ENCODE measurements around the gene SSBP3.

The SSBP3 gene

GRCh38 chr1:54409156-54410142 lies 3.3 kb upstream of the SSBP3 start:
- DNase-seq (ENCODE audit: low read depth) = no peak

GRCh38 chr1:54408147-54409066 lies 2.2 kb upstream of the SSBP3 start:
- DNase-seq (ENCODE audit: low read depth) = no peak

DNA sequence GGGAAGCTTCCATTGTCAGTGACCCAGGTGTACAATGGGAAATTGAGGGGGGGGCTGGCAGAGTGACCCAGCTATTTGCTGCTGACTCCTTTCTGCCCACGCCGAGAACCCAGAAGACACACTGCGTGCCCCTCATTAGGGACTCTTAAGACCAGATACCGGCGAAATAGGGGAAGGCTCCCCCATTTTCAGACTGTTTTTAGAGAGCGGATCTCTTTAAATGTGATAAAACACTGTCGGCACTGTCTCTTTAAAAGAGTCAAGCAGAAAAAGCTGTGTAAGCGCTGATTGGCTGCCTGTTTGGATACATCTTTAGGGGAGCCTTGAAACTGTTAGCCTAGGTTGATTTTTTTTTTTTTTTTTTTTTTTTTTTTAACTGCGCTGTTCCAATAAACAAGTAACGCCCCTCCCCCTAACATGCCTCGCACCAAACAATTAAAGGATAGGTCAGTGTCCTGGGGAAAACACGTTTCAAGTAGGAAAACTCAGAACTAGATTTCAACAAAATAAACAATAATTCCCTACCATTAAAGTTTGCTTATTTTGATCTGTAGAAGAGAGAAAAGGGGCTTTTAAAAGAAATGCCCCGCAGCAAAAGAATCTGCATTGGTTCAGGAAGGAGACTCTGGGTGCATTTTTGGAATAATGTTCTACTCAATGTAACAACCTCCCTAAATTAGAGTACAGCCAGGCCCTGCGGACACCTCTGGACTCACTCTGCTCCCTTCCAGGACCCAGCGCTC lies 1.4 kb upstream of the SSBP3 start:
- DNase-seq (ENCODE audit: low read depth) = peak; percentile 58

- no peak for DNase-seq (ENCODE audit: low read depth)
These were observed 885 bp upstream of the SSBP3 start for GRCh38 chr1:54407154-54407403.

DNA sequence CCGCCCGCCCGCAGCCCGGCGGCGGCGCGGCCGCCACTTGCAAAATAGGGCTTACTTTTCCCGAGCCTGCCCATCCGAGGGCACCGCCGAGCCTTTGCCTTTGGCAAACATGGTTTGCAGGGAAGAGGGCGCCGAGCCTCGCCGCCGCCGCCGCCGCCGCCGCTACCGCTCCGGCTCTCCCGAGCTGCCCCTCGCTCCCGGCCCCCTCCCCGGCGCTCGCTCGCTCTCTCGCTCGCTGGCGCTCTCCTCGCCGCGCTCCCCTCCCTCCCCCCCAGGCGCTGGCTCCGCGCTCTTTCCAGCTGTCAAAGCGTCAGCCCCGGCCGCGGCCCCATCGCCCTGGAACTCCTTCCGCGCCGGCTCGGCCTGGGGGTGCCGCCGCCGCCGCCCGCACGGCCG lies 298 bp downstream of the SSBP3 start:
- DNase-seq (ENCODE audit: low read depth) = no peak

DNA sequence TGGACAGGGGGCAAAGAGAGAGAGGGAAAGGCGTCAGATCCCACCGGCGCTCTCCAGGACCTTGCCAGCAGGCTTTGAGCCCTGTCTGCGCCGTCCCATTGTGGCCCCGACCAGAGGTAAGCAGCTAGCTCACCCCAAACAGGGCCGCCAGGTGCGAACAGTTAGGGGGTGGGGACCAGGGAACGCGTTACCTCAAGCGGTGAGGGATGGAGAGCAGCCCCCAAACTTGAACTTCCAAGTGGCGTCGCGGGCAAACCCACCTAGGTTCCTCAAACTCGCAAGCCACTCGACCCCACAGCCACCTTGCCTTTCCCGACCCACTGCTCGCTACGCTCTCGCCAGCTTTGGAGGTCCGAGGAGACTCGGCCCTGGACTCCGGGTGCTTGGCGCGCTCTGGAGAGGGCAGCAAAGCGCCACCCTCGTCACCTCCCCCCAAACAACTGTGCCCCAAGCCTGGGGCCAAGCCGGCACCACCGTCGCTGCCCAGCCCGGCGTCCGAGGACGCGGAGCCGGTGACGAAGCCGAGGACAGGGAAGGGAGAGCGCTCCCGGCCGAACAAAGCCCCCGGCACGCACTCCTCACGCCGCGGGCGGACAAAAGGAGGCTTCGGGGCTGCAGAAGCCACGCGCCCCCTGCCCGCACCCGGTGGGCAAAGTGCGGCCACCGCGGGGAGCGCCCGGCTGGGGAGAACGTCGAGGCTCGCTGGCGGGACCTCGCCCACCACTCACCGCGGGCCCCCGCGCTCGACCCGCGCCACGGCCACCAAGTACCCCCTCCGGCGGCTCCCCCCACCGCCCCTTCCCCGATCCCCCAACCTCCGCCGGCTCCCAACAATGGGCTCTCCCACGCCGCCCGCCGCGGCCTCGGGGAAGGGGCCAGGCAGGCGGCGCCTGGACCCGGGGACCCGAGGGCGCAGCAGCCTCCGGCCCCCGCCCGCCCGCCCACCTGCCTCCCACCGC lies 976 bp downstream of the SSBP3 start:
- no peak for DNase-seq (ENCODE audit: low read depth)

- no peak for DNase-seq (ENCODE audit: low read depth)
These were observed 1.9 kb downstream of the SSBP3 start for GRCh38 chr1:54404263-54404662.

DNA sequence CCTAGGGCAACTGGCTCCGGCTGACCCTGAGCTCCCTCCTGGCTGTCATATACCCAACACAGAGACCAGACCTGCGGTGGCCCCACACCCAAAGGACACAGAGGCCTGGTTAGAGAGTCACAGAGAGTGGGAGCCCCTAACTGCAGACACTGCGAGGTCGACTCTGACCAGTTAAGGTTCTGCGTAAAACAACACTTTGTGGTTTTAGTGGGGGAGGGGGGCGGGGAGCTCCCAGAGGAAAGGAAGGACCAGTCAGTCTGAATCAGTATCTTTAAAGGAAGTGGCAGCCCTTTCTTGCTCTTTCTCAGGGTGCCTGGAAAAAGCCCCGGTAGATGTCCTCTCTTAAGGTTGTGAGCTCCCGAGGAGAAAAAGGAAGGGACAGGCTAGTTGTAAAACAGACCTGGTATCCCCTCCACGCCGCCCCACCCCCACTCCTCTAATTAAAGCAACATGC lies 2.4 kb downstream of the SSBP3 start:
- DNase-seq (ENCODE audit: low read depth) = no peak

- DNase-seq (ENCODE audit: low read depth) = no peak
These were observed 2.8 kb downstream of the SSBP3 start for GRCh38 chr1:54403405-54403804.

DNA sequence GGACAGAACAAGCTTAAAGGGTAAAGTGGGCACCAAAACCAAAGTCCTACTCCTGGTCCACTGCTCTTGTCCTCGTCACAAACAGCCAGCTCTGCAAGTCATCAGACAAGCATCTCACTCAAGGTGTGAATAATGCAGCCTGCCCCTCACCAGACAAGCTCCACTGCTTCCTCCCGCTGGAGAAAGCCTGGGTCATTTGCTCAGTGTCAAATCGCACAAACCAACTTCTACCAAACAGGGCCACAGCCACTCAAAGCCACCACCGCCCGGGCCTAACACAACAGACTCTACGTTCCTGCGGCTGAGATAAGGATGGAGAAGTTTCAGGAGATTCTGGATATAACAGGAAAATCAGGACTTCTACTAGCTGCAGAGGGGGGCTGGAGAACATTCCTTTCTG lies 3.3 kb downstream of the SSBP3 start:
- no peak for DNase-seq (ENCODE audit: low read depth)

GRCh38 chr1:54401799-54402198 lies 4.4 kb downstream of the SSBP3 start:
- DNase-seq (ENCODE audit: low read depth) = no peak

GRCh38 chr1:54400329-54400728 lies 5.9 kb downstream of the SSBP3 start:
- DNase-seq (ENCODE audit: low read depth) = no peak

- no peak for DNase-seq (ENCODE audit: low read depth)
These were observed 6.4 kb downstream of the SSBP3 start for GRCh38 chr1:54399765-54400164.

- no peak for DNase-seq (ENCODE audit: low read depth)
These were observed 7.1 kb downstream of the SSBP3 start for GRCh38 chr1:54398963-54399528.

GRCh38 chr1:54397980-54398379 lies 8.2 kb downstream of the SSBP3 start:
- no peak for DNase-seq (ENCODE audit: low read depth)

DNA sequence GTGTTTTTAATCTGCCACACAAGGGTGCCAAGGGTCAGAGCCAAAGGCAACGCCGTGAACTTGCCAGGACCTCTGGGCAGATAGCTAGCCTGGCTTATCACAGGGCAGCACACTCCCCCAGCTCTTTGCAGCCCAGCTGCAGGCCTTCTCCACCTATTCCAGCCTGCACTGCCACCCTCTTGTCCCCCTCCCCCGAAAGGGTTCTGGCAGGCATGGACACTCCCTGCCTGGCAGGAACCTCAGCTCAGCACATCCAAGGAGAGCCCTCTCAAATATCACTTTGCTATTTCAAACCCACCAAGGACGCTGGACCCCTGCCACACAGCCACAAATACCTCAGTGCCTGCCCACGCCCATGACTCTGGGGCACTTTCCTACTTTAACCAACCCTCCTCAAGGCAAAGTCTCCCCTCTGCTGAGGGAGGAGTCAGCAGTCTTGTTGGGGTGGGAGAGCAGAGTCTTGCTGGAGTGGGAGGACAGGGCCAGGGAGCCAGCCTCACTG lies 9.1 kb downstream of the SSBP3 start:
- no peak for DNase-seq (ENCODE audit: low read depth)

DNA sequence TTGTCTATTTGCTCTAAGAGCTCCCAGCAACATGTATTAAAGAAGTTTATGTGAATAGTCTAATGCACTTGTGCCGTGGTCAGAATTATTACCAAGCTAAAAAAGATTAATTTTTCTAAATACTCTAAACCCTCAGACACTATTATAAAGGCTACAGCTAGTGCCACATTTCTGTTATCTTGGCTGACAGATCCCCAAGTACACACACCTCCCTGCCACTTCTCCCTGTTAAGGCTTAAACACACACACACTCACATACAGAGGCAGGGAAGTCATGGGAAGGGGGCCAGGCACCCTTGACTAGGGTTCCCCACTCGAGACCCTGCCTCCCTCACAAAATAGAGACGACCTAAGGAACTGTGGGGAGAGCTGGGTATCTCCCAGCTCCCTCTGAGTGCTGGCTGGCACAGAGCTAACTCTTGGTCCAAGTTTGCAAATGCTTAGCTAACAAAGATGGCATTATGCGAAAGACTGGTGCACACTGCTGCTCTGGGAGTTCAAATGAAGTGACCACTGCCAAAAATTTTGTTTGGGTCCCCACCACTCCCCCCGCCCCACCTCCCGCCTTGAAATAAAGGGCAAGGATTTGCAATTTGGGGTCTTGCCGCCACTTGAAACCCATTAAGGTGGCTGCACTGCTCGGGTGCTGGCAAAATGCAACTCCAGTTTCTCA lies 9.8 kb downstream of the SSBP3 start:
- no peak for DNase-seq (ENCODE audit: low read depth)

DNA sequence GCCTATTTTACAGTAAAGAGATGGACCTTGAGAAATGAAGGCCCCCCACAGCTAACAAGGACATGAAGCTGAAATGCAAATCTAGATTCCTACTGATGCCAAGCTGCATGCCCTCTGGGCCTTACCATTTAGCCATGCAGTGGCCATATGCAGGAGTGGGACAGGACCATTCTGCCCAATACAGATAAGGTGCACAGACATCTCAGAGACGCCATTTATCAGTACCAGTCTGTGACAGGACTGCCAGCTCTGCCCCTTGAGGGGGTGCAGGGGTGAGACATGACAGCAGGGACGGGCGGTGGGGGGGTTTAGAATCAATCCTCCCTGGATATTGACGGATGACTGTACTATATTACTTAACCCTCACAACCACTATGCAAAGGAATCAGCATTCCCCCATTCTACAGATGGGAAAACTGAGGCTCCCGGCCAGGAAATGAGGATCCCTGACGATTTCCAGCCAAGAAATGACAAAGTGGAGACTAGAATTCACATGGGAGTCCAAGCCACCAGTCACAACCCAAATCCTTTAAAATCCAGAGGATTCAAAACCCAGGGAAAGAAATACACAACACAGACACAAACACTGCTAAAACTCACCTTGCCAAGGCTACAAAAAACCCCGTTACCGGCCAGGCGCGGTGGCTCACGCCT lies 10.8 kb downstream of the SSBP3 start:
- DNase-seq (ENCODE audit: low read depth) = no peak

DNA sequence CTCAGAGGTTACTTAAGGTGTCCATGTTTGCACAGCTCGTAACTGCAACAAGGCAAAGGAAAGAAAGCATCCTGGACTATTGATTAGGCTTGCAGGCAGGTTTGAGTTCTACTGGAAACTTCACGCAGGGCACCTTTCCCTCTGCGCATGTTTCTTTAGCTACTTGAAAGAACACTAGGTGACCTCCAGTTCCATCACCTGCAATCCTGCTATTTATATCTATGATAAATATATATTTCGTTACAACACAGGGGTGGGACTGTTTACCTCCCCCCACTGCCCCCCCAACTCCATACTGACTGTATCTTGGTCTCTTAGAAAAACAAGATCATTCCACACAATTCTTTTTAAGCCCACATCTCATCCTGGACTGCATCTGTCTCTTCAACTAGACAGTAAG lies 12.1 kb downstream of the SSBP3 start:
- DNase-seq (ENCODE audit: low read depth) = no peak

DNA sequence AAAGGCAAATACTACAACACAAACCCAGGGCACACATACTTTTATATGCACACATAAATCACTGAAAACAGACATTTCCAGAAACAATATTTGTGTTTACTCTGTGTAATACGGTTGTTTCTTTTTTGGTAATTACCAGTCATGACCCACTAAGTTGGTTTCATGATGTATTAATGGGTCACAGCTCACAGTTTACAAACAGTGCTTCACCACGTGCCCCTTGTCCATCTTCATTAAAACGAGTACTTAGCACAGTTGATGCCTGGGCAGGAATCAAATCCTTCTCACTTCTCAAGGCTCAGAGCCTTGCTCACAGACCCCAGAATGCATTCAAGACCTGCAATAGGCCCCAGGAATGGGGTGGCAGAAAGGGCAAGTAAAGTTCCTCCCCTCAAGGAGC lies 13.8 kb downstream of the SSBP3 start:
- no peak for DNase-seq (ENCODE audit: low read depth)
